Lower leg skin (tissue), 3 donors: Measurements from ENCODE around the gene KRTAP10-10.

Experiments
- CTCF ChIP-seq, 3 donors: fragments of 450-650 bp; IDR thresholded peaks; one replicate each; pipeline ENCODE4 v1.5.1; 2016; ENCODE audit warnings: antibody characterized with exemption in 3 of 3, mild to moderate bottlenecking in 3 of 3, moderate library complexity in 2 of 3
- POLR2A ChIP-seq, 2 donors: fragments of 450-650 bp; IDR thresholded peaks; one replicate each; pipeline ENCODE4 v1.6.1; 2016 to 2017; ENCODE audit warnings: antibody characterized with exemption in 2 of 2, mild to moderate bottlenecking in 1 of 2, moderate library complexity in 1 of 2

DNA sequence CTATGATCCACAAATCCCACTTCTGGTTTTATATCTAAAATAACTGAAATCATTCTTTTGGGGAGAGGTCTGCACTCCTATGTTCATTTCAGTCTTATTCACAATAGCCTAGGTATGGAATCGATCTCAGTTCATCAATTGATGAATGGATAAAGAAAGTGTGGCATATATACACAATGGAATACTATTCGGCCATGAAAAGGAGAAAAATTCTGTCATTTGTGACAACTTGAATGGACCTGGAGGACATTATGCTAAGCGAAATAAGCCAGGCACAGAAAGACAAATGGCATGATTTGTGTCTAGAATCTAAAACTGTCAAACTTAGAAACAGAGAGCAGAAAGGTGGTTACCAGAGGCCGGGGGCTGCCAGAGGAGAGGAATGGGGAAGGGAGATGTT lies 30.7 kb upstream of the KRTAP10-10 start:
- TF ChIP-seq CTCF (IDR thresholded peaks at IDR 0.05) (no peak), POLR2A (IDR thresholded peaks at IDR 0.05) (no peak)
